MM.1S (cell line): ENCODE measurements around the gene OR52E8.

Source experiments
- DNase-seq: peaks from one replicate; pipeline ENCODE4 v3.0.0-alpha.2; 2015
- H2AFZ ChIP-seq: fragments of 300-600 bp; sonication (generic); 2 replicates; pipeline ENCODE4 v1.6.0; 2016; ENCODE audit warnings: antibody characterized with exemption, low read length
- H3F3A ChIP-seq: fragments of 300-600 bp; sonication (generic); 2 replicates; pipeline ENCODE4 v1.6.1; 2016; ENCODE audit warnings: mild to moderate bottlenecking, antibody characterized with exemption, low read length, moderate library complexity, mixed read lengths; ENCODE audit not compliant: insufficient read depth
- H3K27ac ChIP-seq: fragments of 300-600 bp; sonication (generic); 2 replicates; pipeline ENCODE4 v1.5.1; 2016; ENCODE audit warnings: mild to moderate bottlenecking, low read length
- H3K27me3 ChIP-seq: fragments of 300-600 bp; sonication (generic); replicated peaks from 2 replicates; pipeline ENCODE4 v1.6.0; 2016; ENCODE audit warnings: low read length; ENCODE audit not compliant: insufficient read depth
- H3K36me3 ChIP-seq: fragments of 300-600 bp; sonication (generic); replicated peaks from 2 replicates; pipeline ENCODE4 v1.6.1; 2016; ENCODE audit warnings: mild to moderate bottlenecking, low read length, mixed read lengths; ENCODE audit not compliant: insufficient read depth
- H3K4me1 ChIP-seq: fragments of 300-600 bp; sonication (generic); 2 replicates; pipeline ENCODE4 v1.6.1; 2016; ENCODE audit warnings: low read length, mixed read lengths
- H3K4me2 ChIP-seq: fragments of 300-600 bp; sonication (generic); 2 replicates; pipeline ENCODE4 v1.6.0; 2016; ENCODE audit warnings: low read depth, low read length
- H3K4me3 ChIP-seq: fragments of 300-600 bp; sonication (generic); 2 replicates; pipeline ENCODE4 v1.5.1; 2016; ENCODE audit warnings: low read length, mixed read lengths
- H3K79me2 ChIP-seq: fragments of 300-600 bp; sonication (generic); 2 replicates; pipeline ENCODE4 v1.6.1; 2016; ENCODE audit warnings: mixed run types, low read length, mixed read lengths
- H3K9ac ChIP-seq: fragments of 300-600 bp; sonication (generic); 2 replicates; pipeline ENCODE4 v1.6.1; 2016; ENCODE audit warnings: low read length, mixed read lengths
- H3K9me2 ChIP-seq: fragments of 300-600 bp; sonication (generic); replicated peaks from 2 replicates; pipeline ENCODE4 v1.6.1; 2016; ENCODE audit warnings: mild to moderate bottlenecking, low read length, mixed read lengths; ENCODE audit not compliant: insufficient read depth
- H3K9me3 ChIP-seq: fragments of 300-600 bp; sonication (generic); replicated peaks from 2 replicates; pipeline ENCODE4 v1.6.1; 2016; ENCODE audit warnings: mild to moderate bottlenecking, low read length, mixed read lengths; ENCODE audit not compliant: insufficient read depth
- H4K20me1 ChIP-seq: fragments of 300-600 bp; sonication (generic); 2 replicates; pipeline ENCODE4 v1.6.1; 2016; ENCODE audit warnings: mild to moderate bottlenecking, low read length, moderate library complexity, mixed read lengths; ENCODE audit not compliant: insufficient read depth
- EZH2 ChIP-seq: fragments of 300-600 bp; sonication (generic); optimal IDR thresholded peaks from 2 replicates; pipeline ENCODE3; 2017; ENCODE audit warnings: low read depth, mild to moderate bottlenecking, antibody characterized with exemption, low read length, mixed read lengths
- EZH2phosphoT487 ChIP-seq: fragments of 300-600 bp; sonication (generic); IDR thresholded peaks from 2 replicates; pipeline ENCODE4 v1.6.1; 2018; ENCODE audit warnings: antibody characterized with exemption, low read length
- TF ChIP-seq, protein P1 (sequence below): fragments of 300-600 bp; sonication (generic); IDR thresholded peaks from 2 replicates; pipeline ENCODE4 v1.5.1; 2016; ENCODE audit warnings: antibody characterized with exemption, low read length, mixed read lengths

OR52E8 gene

DNA sequence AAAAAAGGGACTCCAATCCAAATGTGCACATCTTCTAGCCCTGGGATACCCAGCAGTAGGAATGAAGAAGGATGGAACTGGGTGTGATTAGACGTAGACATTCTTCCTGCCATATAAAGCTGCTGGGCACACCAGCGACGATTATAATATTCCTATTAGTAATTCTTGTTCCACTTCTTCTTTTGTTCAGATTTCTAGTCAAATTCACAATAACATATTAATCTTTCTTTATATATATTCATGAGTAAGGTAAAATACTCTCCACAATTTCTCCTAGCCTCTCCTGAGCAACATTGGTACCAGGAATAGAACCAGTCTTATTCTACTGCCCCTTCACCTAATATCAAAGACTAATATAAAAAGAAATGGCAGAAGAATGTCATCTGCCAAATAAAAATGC, at the start of gene OR52E8:
OR52E8 (minus strand) TSS at position 101 of the 400 bp plus-strand sequence; CDS start at position 101, 0 bp downstream.
- H3F3A ChIP-seq = no peaks in the 10 kb centered on the region
- H3K9me3 ChIP-seq = no peaks in the 10 kb centered on the region
- H3K9me2 ChIP-seq = no peaks in the 10 kb centered on the region
- no peak within 1 kb of the TSS for H3K9ac ChIP-seq
- no peaks in the 10 kb centered on the region for H3K4me1 ChIP-seq
- no peaks in the 10 kb centered on the region for H3K27me3 ChIP-seq
- H3K27ac ChIP-seq = no peak within 1 kb of the TSS
- DNase-seq = no peak
- no peaks in the 10 kb centered on the region for H3K79me2 ChIP-seq
- no peak within 1 kb of the TSS for H3K4me3 ChIP-seq
- TF ChIP-seq EZH2phosphoT487 (no peak), EZH2 (no peak)
- TF ChIP-seq, protein P1, sequence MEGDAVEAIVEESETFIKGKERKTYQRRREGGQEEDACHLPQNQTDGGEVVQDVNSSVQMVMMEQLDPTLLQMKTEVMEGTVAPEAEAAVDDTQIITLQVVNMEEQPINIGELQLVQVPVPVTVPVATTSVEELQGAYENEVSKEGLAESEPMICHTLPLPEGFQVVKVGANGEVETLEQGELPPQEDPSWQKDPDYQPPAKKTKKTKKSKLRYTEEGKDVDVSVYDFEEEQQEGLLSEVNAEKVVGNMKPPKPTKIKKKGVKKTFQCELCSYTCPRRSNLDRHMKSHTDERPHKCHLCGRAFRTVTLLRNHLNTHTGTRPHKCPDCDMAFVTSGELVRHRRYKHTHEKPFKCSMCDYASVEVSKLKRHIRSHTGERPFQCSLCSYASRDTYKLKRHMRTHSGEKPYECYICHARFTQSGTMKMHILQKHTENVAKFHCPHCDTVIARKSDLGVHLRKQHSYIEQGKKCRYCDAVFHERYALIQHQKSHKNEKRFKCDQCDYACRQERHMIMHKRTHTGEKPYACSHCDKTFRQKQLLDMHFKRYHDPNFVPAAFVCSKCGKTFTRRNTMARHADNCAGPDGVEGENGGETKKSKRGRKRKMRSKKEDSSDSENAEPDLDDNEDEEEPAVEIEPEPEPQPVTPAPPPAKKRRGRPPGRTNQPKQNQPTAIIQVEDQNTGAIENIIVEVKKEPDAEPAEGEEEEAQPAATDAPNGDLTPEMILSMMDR = no peak
- no peaks in the 10 kb centered on the region for H4K20me1 ChIP-seq
- no peaks in the 10 kb centered on the region for H3K36me3 ChIP-seq
- H3K4me2 ChIP-seq = no peak within 1 kb of the TSS
- no peak within 1 kb of the TSS for H2AFZ ChIP-seq

DNA sequence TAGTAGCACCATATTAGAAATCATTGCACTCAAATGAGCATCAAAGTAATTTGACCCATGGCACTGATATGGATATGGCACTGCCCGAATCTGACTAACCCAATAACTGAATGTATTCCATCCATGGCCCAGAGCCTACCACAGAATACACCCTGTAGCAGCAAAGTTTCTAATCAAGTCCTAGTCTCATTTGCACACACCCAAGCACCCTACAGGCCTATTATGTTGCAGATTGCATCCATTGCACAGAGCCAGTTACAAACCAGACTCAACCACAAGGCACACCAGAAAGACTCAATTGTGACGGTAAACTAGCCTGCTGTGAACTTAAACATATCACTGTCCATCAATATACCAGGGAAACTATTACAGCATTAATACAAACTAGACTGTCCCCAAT, 42.0 kb upstream of the OR52E8 start:
- H2AFZ ChIP-seq = no peak overlapping the region
- no peak overlapping the region for H3K4me3 ChIP-seq
- H3F3A ChIP-seq = no peaks in the 10 kb centered on the region
- H3K4me2 ChIP-seq = no peak overlapping the region
- H3K9me3 ChIP-seq = no peaks in the 10 kb centered on the region
- DNase-seq = no peak
- H4K20me1 ChIP-seq = no peaks in the 10 kb centered on the region
- H3K4me1 ChIP-seq = no peaks in the 10 kb centered on the region
- no peaks in the 10 kb centered on the region for H3K36me3 ChIP-seq
- no peak for TF ChIP-seq EZH2phosphoT487
- no peak for TF ChIP-seq EZH2
- TF ChIP-seq, protein P1 = no peak
- H3K9ac ChIP-seq = no peak overlapping the region
- no peaks in the 10 kb centered on the region for H3K9me2 ChIP-seq
- H3K27ac ChIP-seq = no peak overlapping the region
- H3K27me3 ChIP-seq = no peaks in the 10 kb centered on the region
- no peaks in the 10 kb centered on the region for H3K79me2 ChIP-seq

DNA sequence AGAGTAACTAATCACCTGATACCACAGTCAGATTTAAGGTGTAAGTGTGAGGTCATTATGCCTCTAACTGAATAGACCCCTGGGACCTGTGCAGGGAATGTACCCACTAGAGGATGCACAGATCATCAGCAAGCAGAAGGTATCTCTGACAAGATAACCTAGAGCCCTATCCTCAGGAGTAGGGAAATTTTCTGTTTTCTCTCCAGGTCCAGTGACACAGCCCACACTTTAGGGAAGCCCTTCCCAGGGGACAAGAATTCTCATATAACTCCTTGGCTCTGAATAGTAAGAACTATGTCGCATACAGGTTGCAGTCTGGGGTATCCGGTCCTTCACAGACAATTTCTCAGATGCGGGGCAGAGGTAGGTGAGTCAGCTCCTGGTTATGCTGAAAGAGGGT, 35.4 kb upstream of the OR52E8 start, which contains the start of gene OR52E5:
OR52E5 (plus strand) TSS at position 301 of the 400 bp plus-strand sequence. CDS start 7,569 bp downstream, outside the sequence.
- no peaks in the 10 kb centered on the region for H3F3A ChIP-seq
- no peak within 1 kb of the TSS for H3K27ac ChIP-seq
- no peaks in the 10 kb centered on the region for H3K4me1 ChIP-seq
- H3K27me3 ChIP-seq = no peaks in the 10 kb centered on the region
- no peaks in the 10 kb centered on the region for H4K20me1 ChIP-seq
- H3K4me3 ChIP-seq = no peak within 1 kb of the TSS
- H2AFZ ChIP-seq = no peak within 1 kb of the TSS
- no peak for DNase-seq
- H3K4me2 ChIP-seq = no peak within 1 kb of the TSS
- H3K36me3 ChIP-seq = no peaks in the 10 kb centered on the region
- no peaks in the 10 kb centered on the region for H3K9me2 ChIP-seq
- TF ChIP-seq EZH2phosphoT487 (no peak), EZH2 (no peak)
- TF ChIP-seq, protein P1 = no peak
- no peaks in the 10 kb centered on the region for H3K79me2 ChIP-seq
- H3K9me3 ChIP-seq = no peaks in the 10 kb centered on the region
- no peak within 1 kb of the TSS for H3K9ac ChIP-seq
